ENCODE measurements around the gene SCYL1.

SCYL1 gene

DNA sequence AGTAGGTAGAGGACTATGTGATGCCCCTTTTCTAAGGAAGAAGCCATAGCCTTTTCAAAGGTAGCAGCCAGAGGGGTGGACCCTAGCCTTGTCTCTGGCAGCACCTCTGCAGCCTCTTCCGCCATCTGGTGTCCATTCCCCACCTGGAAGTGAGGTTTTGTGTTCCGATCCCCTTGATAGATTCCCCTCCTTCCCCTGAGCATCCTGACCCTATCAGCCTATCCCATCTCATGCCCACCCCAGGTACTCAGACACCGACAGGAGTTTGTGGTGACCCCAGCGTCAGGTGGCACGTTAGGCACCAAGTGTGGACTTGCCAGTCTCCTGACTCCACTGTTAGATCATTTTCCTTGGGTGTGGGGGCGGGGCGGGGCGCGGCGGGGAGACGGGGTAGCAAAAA is 47.1 kb downstream of the SCYL1 start:
- no peak for DNase-seq (ENCODE audit: low spot score)
- TF ChIP-seq, protein P1, sequence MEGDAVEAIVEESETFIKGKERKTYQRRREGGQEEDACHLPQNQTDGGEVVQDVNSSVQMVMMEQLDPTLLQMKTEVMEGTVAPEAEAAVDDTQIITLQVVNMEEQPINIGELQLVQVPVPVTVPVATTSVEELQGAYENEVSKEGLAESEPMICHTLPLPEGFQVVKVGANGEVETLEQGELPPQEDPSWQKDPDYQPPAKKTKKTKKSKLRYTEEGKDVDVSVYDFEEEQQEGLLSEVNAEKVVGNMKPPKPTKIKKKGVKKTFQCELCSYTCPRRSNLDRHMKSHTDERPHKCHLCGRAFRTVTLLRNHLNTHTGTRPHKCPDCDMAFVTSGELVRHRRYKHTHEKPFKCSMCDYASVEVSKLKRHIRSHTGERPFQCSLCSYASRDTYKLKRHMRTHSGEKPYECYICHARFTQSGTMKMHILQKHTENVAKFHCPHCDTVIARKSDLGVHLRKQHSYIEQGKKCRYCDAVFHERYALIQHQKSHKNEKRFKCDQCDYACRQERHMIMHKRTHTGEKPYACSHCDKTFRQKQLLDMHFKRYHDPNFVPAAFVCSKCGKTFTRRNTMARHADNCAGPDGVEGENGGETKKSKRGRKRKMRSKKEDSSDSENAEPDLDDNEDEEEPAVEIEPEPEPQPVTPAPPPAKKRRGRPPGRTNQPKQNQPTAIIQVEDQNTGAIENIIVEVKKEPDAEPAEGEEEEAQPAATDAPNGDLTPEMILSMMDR (IDR thresholded peaks at IDR 0.05; ENCODE audit: extremely low read depth, missing control alignments), result no peak

DNA sequence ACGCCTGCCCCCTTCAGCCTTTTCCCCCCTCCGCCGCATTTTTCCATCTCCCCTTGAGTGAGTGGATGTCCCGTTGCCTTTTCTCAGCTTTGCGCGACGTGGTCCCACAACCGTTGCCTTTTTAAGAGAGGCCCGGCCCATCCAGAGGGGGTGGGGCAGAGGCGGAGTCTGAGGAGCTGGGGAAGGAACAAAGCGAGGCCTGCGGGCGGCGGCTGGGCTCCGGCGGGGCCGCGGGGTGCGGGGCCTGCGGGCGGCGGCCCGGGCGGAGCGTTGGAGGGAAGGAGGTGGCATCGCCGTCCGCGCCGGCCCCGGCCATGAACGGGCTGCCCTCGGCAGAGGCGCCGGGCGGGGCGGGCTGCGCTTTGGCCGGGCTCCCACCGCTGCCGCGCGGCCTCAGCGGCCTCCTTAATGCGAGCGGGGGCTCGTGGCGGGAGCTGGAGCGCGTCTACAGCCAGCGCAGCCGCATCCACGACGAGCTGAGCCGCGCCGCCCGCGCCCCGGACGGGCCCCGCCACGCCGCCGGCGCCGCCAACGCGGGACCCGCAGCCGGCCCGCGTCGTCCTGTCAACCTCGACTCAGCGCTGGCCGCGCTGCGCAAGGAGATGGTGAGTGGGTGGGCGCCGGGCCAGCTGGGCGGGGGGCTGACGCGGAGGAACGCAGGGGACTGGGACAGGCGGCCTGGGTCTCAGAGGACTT is 47.6 kb downstream of the SCYL1 start, which contains the start of gene FAM89B:
TSS of gene FAM89B (plus strand) at position 183 of the 696 bp plus-strand sequence. CDS start at position 315, 132 bp downstream.
- DNase-seq (ENCODE audit: low spot score), result peak; percentile 87
- TF ChIP-seq, protein P1 (IDR thresholded peaks at IDR 0.05; ENCODE audit: extremely low read depth, missing control alignments), result no peak

DNA sequence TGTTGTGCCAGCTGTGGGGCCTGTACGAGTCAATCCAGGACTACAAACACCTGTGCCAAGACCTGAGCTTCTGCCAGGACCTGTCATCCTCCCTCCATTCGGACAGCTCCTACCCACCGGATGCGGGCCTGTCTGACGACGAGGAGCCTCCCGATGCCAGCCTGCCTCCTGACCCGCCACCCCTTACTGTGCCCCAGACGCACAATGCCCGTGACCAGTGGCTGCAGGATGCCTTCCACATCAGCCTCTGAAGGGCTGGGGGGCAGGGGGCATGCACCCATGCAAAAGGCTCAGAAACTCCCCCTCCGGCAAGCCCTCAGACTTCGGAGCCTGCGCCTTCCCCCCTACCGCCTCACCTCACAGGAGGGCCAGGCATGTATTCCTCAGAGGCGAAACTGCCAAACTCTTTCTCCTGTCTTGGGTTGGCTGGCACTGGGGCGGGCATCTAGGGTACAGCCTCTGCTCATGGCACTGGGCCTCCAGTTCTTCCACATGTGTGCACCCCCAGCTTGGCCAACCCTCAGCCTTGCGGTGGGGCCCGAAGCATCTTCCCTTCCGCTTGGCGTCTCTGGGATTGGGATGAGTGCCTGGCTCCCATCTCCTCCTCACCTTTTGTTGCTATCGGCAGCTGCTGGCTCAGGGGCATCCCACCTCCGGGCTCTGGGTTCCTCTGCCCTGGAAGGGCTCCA is 48.7 kb downstream of the SCYL1 start:
- DNase-seq (ENCODE audit: low spot score), result no peak
- TF ChIP-seq, protein P1 (IDR thresholded peaks at IDR 0.05; ENCODE audit: extremely low read depth, missing control alignments), result no peak

DNA sequence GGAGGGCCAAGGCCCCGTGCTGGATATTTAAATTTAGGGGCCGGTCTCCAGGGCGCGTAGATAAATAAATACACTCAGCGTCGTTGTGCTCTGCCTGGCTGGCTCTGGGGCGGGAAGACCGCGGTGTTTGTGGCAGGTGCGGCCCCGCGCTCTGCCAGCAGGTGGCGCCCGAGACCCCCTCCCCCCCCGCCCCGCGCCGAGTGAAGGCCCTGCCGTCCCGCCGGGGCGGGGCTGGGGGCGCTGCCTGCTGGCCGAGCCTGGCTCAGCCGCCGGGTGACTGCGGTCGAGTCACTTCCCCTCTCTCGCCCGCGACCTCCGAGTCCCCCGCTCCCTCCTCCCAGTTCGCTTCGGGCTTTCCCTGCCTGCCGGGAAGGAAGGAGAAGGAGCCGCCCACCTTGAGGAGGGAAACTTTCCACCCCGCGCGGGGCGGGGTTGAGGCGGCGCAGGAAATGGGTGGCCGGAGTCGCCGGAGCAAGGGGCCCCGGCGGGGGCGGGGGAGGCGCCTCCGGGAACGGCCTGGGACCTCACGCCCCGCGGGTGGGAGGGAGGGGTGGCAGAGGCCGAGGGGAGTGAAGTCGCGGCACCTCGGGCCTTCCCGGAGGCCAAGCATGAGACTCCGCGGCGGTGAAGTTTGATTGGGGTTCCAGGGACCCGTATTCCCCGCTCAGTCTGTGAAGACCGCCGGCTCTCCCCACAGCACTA is 49.4 kb downstream of the SCYL1 start:
- TF ChIP-seq, protein P1 (IDR thresholded peaks at IDR 0.05; ENCODE audit: extremely low read depth, missing control alignments), result peak; percentile 63
- DNase-seq (ENCODE audit: low spot score), result peak; percentile 98

DNA sequence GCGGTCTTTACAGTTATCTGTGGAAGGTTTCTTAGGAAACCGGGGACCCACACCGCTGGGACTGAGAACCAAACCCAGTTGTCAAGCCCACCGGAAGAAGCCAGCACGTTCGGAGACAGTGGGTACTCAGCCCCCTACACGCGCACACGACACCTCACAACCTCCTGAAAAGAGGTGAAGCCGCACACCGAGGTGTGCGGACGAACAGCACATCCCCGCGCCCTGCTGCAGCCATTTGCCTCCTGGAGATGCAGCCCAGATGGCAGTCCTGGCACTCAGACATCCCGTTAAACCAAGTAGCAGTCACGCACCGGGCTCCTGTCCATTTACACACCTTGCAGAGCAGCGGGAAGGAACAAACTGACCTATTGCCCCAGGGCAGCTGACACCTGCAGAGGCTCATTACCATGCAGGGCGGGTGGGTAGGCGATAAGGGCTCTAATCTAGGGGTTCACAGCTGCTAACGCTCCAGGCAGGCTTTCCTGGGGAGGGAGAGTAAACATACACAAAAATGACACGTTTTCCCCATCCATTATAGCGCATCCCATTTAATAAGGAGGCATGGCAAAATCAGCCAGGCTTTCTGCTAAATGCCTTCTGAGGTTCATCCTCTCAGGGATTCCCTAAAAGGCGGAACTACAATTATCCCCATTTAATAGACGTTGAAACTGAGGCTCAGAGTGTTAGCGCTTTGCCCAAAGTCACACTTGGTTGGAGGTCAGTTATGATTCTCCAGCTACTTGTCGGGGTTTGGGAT is 50.1 kb downstream of the SCYL1 start:
- peak; percentile 65 for DNase-seq (ENCODE audit: low spot score)
- TF ChIP-seq, protein P1 (IDR thresholded peaks at IDR 0.05; ENCODE audit: extremely low read depth, missing control alignments), result no peak

DNA sequence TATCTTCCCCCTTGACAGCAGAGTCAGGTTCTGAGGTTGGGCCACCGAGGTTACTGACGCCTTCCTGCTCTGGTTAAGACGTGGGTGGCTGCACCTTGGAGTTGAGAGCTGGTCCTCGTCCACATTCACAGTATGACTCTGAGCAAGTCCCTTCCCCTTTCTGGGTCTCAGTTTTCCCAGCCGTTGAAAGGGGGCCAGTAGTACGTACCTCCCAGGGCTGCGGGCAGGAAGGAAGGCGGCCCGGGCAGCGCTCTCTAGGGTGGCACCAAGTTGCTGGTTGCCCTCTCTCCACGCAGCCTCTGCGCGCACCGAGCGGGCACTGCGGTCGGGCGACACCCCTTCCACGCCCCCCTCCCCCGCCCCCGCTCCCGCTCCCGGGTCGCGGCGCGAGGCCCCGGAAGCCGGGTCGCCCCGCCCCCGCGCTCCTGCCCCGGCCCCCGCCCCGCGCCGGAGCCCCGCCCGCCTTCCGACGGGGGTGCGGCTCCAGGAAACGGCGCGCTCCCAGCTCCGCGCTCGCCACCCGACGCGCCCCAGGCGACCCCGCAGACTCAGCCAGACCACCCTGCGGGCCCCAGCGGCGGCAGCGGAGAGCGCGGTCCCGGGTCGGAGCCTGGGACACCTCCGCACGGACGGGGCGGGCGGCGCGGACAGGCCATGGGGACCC is 50.8 kb downstream of the SCYL1 start, which contains the start of gene EHBP1L1:
TSS of gene EHBP1L1 (plus strand) at position 486 of the 664 bp plus-strand sequence. CDS start 250 bp downstream, outside the sequence.
- TF ChIP-seq, protein P1 (IDR thresholded peaks at IDR 0.05; ENCODE audit: extremely low read depth, missing control alignments), result no peak
- DNase-seq (ENCODE audit: low spot score), result peak; percentile 97

Measured in GM20000 (cell line).